MM.1S (cell line): Measurements from ENCODE around the gene FEZ2.

Experiments
- DNase-seq: peaks from one replicate; pipeline ENCODE4 v3.0.0-alpha.2; 2015
- H2AFZ ChIP-seq: fragments of 300-600 bp; sonication (generic); 2 replicates; pipeline ENCODE4 v1.6.0; 2016; ENCODE audit warnings: antibody characterized with exemption, low read length
- H3F3A ChIP-seq: fragments of 300-600 bp; sonication (generic); 2 replicates; pipeline ENCODE4 v1.6.1; 2016; ENCODE audit warnings: mild to moderate bottlenecking, antibody characterized with exemption, low read length, moderate library complexity, mixed read lengths; ENCODE audit not compliant: insufficient read depth
- H3K27ac ChIP-seq: fragments of 300-600 bp; sonication (generic); 2 replicates; pipeline ENCODE4 v1.5.1; 2016; ENCODE audit warnings: mild to moderate bottlenecking, low read length
- H3K27me3 ChIP-seq: fragments of 300-600 bp; sonication (generic); replicated peaks from 2 replicates; pipeline ENCODE4 v1.6.0; 2016; ENCODE audit warnings: low read length; ENCODE audit not compliant: insufficient read depth
- H3K36me3 ChIP-seq: fragments of 300-600 bp; sonication (generic); replicated peaks from 2 replicates; pipeline ENCODE4 v1.6.1; 2016; ENCODE audit warnings: mild to moderate bottlenecking, low read length, mixed read lengths; ENCODE audit not compliant: insufficient read depth
- H3K4me1 ChIP-seq: fragments of 300-600 bp; sonication (generic); 2 replicates; pipeline ENCODE4 v1.6.1; 2016; ENCODE audit warnings: low read length, mixed read lengths
- H3K4me2 ChIP-seq: fragments of 300-600 bp; sonication (generic); 2 replicates; pipeline ENCODE4 v1.6.0; 2016; ENCODE audit warnings: low read depth, low read length
- H3K4me3 ChIP-seq: fragments of 300-600 bp; sonication (generic); 2 replicates; pipeline ENCODE4 v1.5.1; 2016; ENCODE audit warnings: low read length, mixed read lengths
- H3K79me2 ChIP-seq: fragments of 300-600 bp; sonication (generic); 2 replicates; pipeline ENCODE4 v1.6.1; 2016; ENCODE audit warnings: mixed run types, low read length, mixed read lengths
- H3K9ac ChIP-seq: fragments of 300-600 bp; sonication (generic); 2 replicates; pipeline ENCODE4 v1.6.1; 2016; ENCODE audit warnings: low read length, mixed read lengths
- H3K9me2 ChIP-seq: fragments of 300-600 bp; sonication (generic); replicated peaks from 2 replicates; pipeline ENCODE4 v1.6.1; 2016; ENCODE audit warnings: mild to moderate bottlenecking, low read length, mixed read lengths; ENCODE audit not compliant: insufficient read depth
- H3K9me3 ChIP-seq: fragments of 300-600 bp; sonication (generic); replicated peaks from 2 replicates; pipeline ENCODE4 v1.6.1; 2016; ENCODE audit warnings: mild to moderate bottlenecking, low read length, mixed read lengths; ENCODE audit not compliant: insufficient read depth
- H4K20me1 ChIP-seq: fragments of 300-600 bp; sonication (generic); 2 replicates; pipeline ENCODE4 v1.6.1; 2016; ENCODE audit warnings: mild to moderate bottlenecking, low read length, moderate library complexity, mixed read lengths; ENCODE audit not compliant: insufficient read depth
- EZH2 ChIP-seq: fragments of 300-600 bp; sonication (generic); optimal IDR thresholded peaks from 2 replicates; pipeline ENCODE3; 2017; ENCODE audit warnings: low read depth, mild to moderate bottlenecking, antibody characterized with exemption, low read length, mixed read lengths
- EZH2phosphoT487 ChIP-seq: fragments of 300-600 bp; sonication (generic); IDR thresholded peaks from 2 replicates; pipeline ENCODE4 v1.6.1; 2018; ENCODE audit warnings: antibody characterized with exemption, low read length
- TF ChIP-seq, protein P1 (sequence below): fragments of 300-600 bp; sonication (generic); IDR thresholded peaks from 2 replicates; pipeline ENCODE4 v1.5.1; 2016; ENCODE audit warnings: antibody characterized with exemption, low read length, mixed read lengths

FEZ2 gene

GRCh38 chr2:36538335-36538734 is 59.6 kb downstream of the FEZ2 start:
- Histone ChIP-seq H3F3A (peaks cover 7% of the 10 kb centered on the region; the same call in 1 of the 2 replicates), H3K4me1 (peaks cover 16% of the 10 kb centered on the region), H3K9me2 (no peaks in the 10 kb centered on the region), H3K9me3 (no peaks in the 10 kb centered on the region), H3K4me3 (no peak overlapping the region), H3K79me2 (no peaks in the 10 kb centered on the region), H3K36me3 (no peaks in the 10 kb centered on the region), H3K9ac (no peak overlapping the region), H4K20me1 (no peaks in the 10 kb centered on the region), H2AFZ (no peak overlapping the region), H3K27ac (no peak overlapping the region), H3K27me3 (no peaks in the 10 kb centered on the region), H3K4me2 (no peak overlapping the region)
- no peak for DNase-seq
- TF ChIP-seq, protein P1, sequence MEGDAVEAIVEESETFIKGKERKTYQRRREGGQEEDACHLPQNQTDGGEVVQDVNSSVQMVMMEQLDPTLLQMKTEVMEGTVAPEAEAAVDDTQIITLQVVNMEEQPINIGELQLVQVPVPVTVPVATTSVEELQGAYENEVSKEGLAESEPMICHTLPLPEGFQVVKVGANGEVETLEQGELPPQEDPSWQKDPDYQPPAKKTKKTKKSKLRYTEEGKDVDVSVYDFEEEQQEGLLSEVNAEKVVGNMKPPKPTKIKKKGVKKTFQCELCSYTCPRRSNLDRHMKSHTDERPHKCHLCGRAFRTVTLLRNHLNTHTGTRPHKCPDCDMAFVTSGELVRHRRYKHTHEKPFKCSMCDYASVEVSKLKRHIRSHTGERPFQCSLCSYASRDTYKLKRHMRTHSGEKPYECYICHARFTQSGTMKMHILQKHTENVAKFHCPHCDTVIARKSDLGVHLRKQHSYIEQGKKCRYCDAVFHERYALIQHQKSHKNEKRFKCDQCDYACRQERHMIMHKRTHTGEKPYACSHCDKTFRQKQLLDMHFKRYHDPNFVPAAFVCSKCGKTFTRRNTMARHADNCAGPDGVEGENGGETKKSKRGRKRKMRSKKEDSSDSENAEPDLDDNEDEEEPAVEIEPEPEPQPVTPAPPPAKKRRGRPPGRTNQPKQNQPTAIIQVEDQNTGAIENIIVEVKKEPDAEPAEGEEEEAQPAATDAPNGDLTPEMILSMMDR: no peak
- no peak for TF ChIP-seq EZH2
- no peak for TF ChIP-seq EZH2phosphoT487

- Histone ChIP-seq H3K4me1 (peaks cover 16% of the 10 kb centered on the region), H3K4me3 (no peak overlapping the region), H3K27me3 (no peaks in the 10 kb centered on the region), H3K9me2 (no peaks in the 10 kb centered on the region), H3K27ac (no peak overlapping the region), H3K4me2 (no peak overlapping the region), H3K79me2 (no peaks in the 10 kb centered on the region), H3K9ac (no peak overlapping the region), H3F3A (peaks cover 7% of the 10 kb centered on the region; the same call in 1 of the 2 replicates), H3K36me3 (no peaks in the 10 kb centered on the region), H4K20me1 (no peaks in the 10 kb centered on the region), H3K9me3 (no peaks in the 10 kb centered on the region), H2AFZ (no peak overlapping the region)
- no peak for DNase-seq
- TF ChIP-seq EZH2phosphoT487 (no peak), EZH2 (no peak)
- TF ChIP-seq, protein P1: no peak
These were observed 61.2 kb downstream of the FEZ2 start for GRCh38 chr2:36536776-36537175.

- Histone ChIP-seq H2AFZ (no peak overlapping the region), H4K20me1 (no peaks in the 10 kb centered on the region), H3K27me3 (no peaks in the 10 kb centered on the region), H3K27ac (no peak overlapping the region), H3K4me2 (no peak overlapping the region), H3K4me1 (peaks cover 8% of the 10 kb centered on the region), H3K36me3 (no peaks in the 10 kb centered on the region), H3K79me2 (no peaks in the 10 kb centered on the region), H3K9me2 (no peaks in the 10 kb centered on the region), H3K9me3 (no peaks in the 10 kb centered on the region), H3F3A (peaks cover 6% of the 10 kb centered on the region; the same call in 1 of the 2 replicates), H3K4me3 (no peak overlapping the region), H3K9ac (no peak overlapping the region)
- TF ChIP-seq EZH2 (no peak), EZH2phosphoT487 (no peak)
- TF ChIP-seq, protein P1: no peak
- DNase-seq: no peak
These were observed 62.9 kb downstream of the FEZ2 start for GRCh38 chr2:36535099-36535498.
